ENCODE data around the gene SDCCAG8. TPM values are rescaled to one million over a fixed set of nuclear protein-coding genes. Genes with fewer than 3 reads are reported as not detected.

The SDCCAG8 gene
- total RNA-seq, 2 donors from 2014 or later = 23.2 to 91.0 TPM

GRCh38 chr1:243490748-243491686, 235.2 kb downstream of the SDCCAG8 start:
- Histone ChIP-seq H3K4me3 (no peak overlapping the region), H3K4me1 (ENCODE audit: control insufficient read depth in 1 of 2, low read depth in 2 of 2) (peaks cover 0 to 8% of the 10 kb centered on the region in 2 donors), H3K9me3 (no peaks in the 10 kb centered on the region), H3K36me3 (no peaks in the 10 kb centered on the region), H3K27me3 (replicated peaks; ENCODE audit: insufficient read depth) (no peaks in the 10 kb centered on the region), H3K27ac (no peak overlapping the region)
- no peak for TF ChIP-seq CTCF (IDR thresholded peaks at IDR 0.05)
- ATAC-seq (ENCODE audit: insufficient number of reproducible peaks, low FRiP score, low read depth) (no peak), DNase-seq (ENCODE audit: low spot score) (no peak)

GRCh38 chr1:243493156-243494129, 237.6 kb downstream of the SDCCAG8 start:
- Histone ChIP-seq H3K9me3 (no peaks in the 10 kb centered on the region), H3K27me3 (replicated peaks; ENCODE audit: insufficient read depth) (no peaks in the 10 kb centered on the region), H3K36me3 (no peaks in the 10 kb centered on the region), H3K27ac (no peak overlapping the region), H3K4me1 (ENCODE audit: control insufficient read depth in 1 of 2, low read depth in 2 of 2) (peaks cover 0 to 14% of the 10 kb centered on the region in 2 donors), H3K4me3 (no peak overlapping the region)
- DNase-seq (ENCODE audit: low spot score) (no peak), ATAC-seq (ENCODE audit: insufficient number of reproducible peaks, low FRiP score, low read depth) (no peak)
- TF ChIP-seq CTCF (IDR thresholded peaks at IDR 0.05) = no peak

- H3K9me3 ChIP-seq = no peaks in the 10 kb centered on the region
- peaks cover 0 to 14% of the 10 kb centered on the region in 2 donors for H3K4me1 ChIP-seq (ENCODE audit: control insufficient read depth in 1 of 2, low read depth in 2 of 2)
- no peak overlapping the region for H3K4me3 ChIP-seq
- H3K27ac ChIP-seq = peak overlapping the region; percentile 53 to 75
- H3K36me3 ChIP-seq = no peaks in the 10 kb centered on the region
- TF ChIP-seq CTCF (IDR thresholded peaks at IDR 0.05) = no peak
- DNase-seq (ENCODE audit: low spot score) (no peak), ATAC-seq (ENCODE audit: insufficient number of reproducible peaks, low FRiP score, low read depth) (no peak)
- no peaks in the 10 kb centered on the region for H3K27me3 ChIP-seq (replicated peaks; ENCODE audit: insufficient read depth)
Measured at GRCh38 chr1:243494741-243495431, 239.0 kb downstream of the SDCCAG8 start.

- peaks cover 0 to 14% of the 10 kb centered on the region in 2 donors for H3K4me1 ChIP-seq (ENCODE audit: control insufficient read depth in 1 of 2, low read depth in 2 of 2)
- DNase-seq (ENCODE audit: low spot score) (no peak), ATAC-seq (ENCODE audit: insufficient number of reproducible peaks, low FRiP score, low read depth) (peak; percentile 54)
- no peaks in the 10 kb centered on the region for H3K36me3 ChIP-seq
- no peaks in the 10 kb centered on the region for H3K9me3 ChIP-seq
- no peak for TF ChIP-seq CTCF (IDR thresholded peaks at IDR 0.05)
- peak overlapping the region; percentile 15 for H3K4me3 ChIP-seq
- no peaks in the 10 kb centered on the region for H3K27me3 ChIP-seq (replicated peaks; ENCODE audit: insufficient read depth)
- peak overlapping the region; percentile 53 to 75 for H3K27ac ChIP-seq
Measured at GRCh38 chr1:243495442-243496186, 239.8 kb downstream of the SDCCAG8 start.

Measured in thoracic aorta (tissue), 2 donors.